Psoas muscle (tissue), 8 donors: ENCODE measurements around the gene BRME1. TPM values are rescaled to one million over a fixed set of nuclear protein-coding genes. Genes with fewer than 3 reads are reported as not detected.

ENCODE experiments used
- ATAC-seq, 4 donors: fragments of 200-7000 bp; cut with Tn5 transposase; one replicate each; pipeline ENCODE4 v1.9.1; 2020; ENCODE audit warnings: moderate library complexity in 3 of 4, mild to moderate bottlenecking in 2 of 4
- DNase-seq, 2 donors: peaks; one replicate each; pipeline ENCODE4 v3.0.0-alpha.2; 2020
- H3K27ac ChIP-seq: fragments of 200-600 bp; one replicate; pipeline ENCODE4 v1.8.0; 2022
- H3K27me3 ChIP-seq, 3 donors: fragments of 200-600 bp in 1 of 3; one replicate each; pipeline versions ENCODE4 v1.6.1 to v1.8.0; 2013 to 2022; ENCODE audit warnings: low read length in 2 of 3, mild to moderate bottlenecking in 2 of 3, moderate library complexity in 1 of 3; ENCODE audit not compliant: insufficient read depth in 3 of 3
- H3K36me3 ChIP-seq, 2 donors: fragments of 200-600 bp in 1 of 2; one replicate each; pipeline versions ENCODE4 v1.6.1 to v1.8.0; 2013 to 2022; ENCODE audit warnings: low read depth in 1 of 2, mild to moderate bottlenecking in 1 of 2, moderate library complexity in 1 of 2; ENCODE audit not compliant: insufficient read depth in 1 of 2
- H3K4me1 ChIP-seq: fragments of 200-600 bp; one replicate; pipeline ENCODE4 v1.8.0; 2022
- H3K4me3 ChIP-seq: fragments of 200-600 bp; one replicate; pipeline ENCODE4 v1.8.0; 2022; ENCODE audit warnings: mild to moderate bottlenecking
- H3K9me3 ChIP-seq: fragments of 200-600 bp; one replicate; pipeline ENCODE4 v1.8.0; 2022
- WGBS, 3 donors: extraction: QIAGEN DNeasy Blood & Tissue Kit; methylation state at CpG; one replicate each; pipeline versions ENCODE4 v1.1.6 to v1.1.7; 2013; 5-methylcytosine and 5-hydroxymethylcytosine counted together
- intact Hi-C, 2 donors: fragments of 100-400 bp; cut with DNase I; formaldehyde crosslinking; loops; one replicate each; pipeline versions ENCODE4 v1.11.0 to v1.14.2; 2022
- polyA plus RNA-seq, 3 donors: library from polyadenylated mRNA; stranded (reverse); fragments of 200-250 nt; gene quantifications; one replicate each; pipeline ENCODE4 v1.2.3, GENCODE V29; 2013
- total RNA-seq, 4 donors: library from RNA; stranded (reverse); fragmentation: NEBNext Ultra II Directional in 2 of 4; extraction: Animal tissue kit (Norgen Biotek cat#: 25700) in 2 of 4; gene quantifications; one replicate each; pipeline versions ENCODE4 v1.2.1 to v1.2.4, GENCODE V29; 2021 to 2023
- TF ChIP-seq, protein P1 (sequence below): fragments of 200-600 bp; IDR thresholded peaks from one replicate; pipeline ENCODE4 v1.8.0; 2022; ENCODE audit warnings: antibody characterized with exemption
- donor health status: healthy with polysubstance abuse.
- donor health status: DM: no; HTN: no; CAD: no; lungs with moderate emphysema.
- donor health status: Bipolar disorder and iron deficiency.
- donor health status: healthy.
- donor health status: DM: yes; HTN: yes; CAD: no.
- donor health status: DM: no; HTN: no; CAD: no.
- donor health status: DM: no; HTN: no; CAD: no.
- donor health status: DM: yes; HTN: yes; CAD: no.

Gene BRME1
- total and polyA plus RNA-seq, 7 donors: 0.27 to 2.5 (median 1.1) TPM

GRCh38 chr19:13865571-13866462 lies 40.1 kb downstream of the BRME1 start:
- DNase-seq (peak in 1 of 2 donors; percentile 57), ATAC-seq (no peak)
- Histone ChIP-seq H3K27ac (no peak overlapping the region), H3K27me3 (peaks cover 0 to 28% (median 2%) of the 10 kb centered on the region in 3 donors), H3K4me3 (peak overlapping the region; percentile 72), H3K9me3 (no peaks in the 10 kb centered on the region), H3K4me1 (peaks cover 11% of the 10 kb centered on the region), H3K36me3 (no peaks in the 10 kb centered on the region)
- intact Hi-C loops: no loop called here
- WGBS, 3 donors: 2% methylated on average over 49 to 82 of the region's 82 CpGs
- TF ChIP-seq, protein P1, sequence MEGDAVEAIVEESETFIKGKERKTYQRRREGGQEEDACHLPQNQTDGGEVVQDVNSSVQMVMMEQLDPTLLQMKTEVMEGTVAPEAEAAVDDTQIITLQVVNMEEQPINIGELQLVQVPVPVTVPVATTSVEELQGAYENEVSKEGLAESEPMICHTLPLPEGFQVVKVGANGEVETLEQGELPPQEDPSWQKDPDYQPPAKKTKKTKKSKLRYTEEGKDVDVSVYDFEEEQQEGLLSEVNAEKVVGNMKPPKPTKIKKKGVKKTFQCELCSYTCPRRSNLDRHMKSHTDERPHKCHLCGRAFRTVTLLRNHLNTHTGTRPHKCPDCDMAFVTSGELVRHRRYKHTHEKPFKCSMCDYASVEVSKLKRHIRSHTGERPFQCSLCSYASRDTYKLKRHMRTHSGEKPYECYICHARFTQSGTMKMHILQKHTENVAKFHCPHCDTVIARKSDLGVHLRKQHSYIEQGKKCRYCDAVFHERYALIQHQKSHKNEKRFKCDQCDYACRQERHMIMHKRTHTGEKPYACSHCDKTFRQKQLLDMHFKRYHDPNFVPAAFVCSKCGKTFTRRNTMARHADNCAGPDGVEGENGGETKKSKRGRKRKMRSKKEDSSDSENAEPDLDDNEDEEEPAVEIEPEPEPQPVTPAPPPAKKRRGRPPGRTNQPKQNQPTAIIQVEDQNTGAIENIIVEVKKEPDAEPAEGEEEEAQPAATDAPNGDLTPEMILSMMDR: no peak

GRCh38 chr19:13864667-13865570 lies 41.0 kb downstream of the BRME1 start:
- H3K27ac ChIP-seq: no peak overlapping the region
- H3K9me3 ChIP-seq: no peaks in the 10 kb centered on the region
- no peak for ATAC-seq
- H3K4me1 ChIP-seq: peaks cover 11% of the 10 kb centered on the region
- H3K27me3 ChIP-seq: peaks cover 0 to 28% (median 2%) of the 10 kb centered on the region in 3 donors
- no peaks in the 10 kb centered on the region for H3K36me3 ChIP-seq
- 4 to 11% (median 7%) methylated on average over 51 to 113 of the region's 113 CpGs for whole genome bisulfite sequencing, 3 donors
- TF ChIP-seq, protein P1: no peak
- DNase-seq: peak in 1 of 2 donors; percentile 42
- H3K4me3 ChIP-seq: peak overlapping the region; percentile 72
- intact Hi-C loops: loop anchor here in 1 of 2 donors (5.0 kb wide), 2 partner anchors 268 to 588 kb away; no protein-coding TSS in a partner anchor

DNA sequence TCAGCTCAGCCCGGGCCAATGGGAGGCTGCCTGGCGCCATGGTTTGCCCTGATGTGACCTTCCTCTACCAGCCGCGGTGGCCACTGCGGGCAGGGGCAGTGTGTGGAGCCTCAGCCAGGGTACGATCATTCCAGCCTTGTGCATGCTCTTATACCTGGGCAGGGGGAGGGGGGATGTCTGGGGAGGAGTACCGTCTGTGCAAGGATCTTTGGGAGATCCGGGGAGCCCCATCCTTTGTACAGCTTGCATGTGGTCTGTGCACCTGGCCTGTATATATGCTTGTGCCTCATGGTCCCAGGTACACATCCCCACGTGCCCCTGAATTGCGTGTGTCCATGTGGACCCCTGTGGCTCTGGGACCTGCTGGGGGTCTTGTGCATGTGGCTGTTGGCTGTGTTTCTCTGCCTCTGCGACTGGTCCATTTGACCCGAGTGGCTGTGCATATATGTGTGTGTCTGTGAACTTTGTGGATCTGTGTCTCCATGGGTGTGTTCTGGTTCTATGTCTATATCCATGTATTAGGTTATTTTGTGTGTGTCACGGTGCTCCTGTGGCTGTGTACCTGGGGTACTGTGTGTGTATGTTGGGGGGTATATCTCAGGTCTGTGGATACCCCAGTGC lies 41.8 kb downstream of the BRME1 start:
- TF ChIP-seq, protein P1: no peak
- 36 to 41% (median 39%) methylated on average over 12 to 13 of the region's 13 CpGs for WGBS, 3 donors
- H3K9me3 ChIP-seq: no peaks in the 10 kb centered on the region
- DNase-seq: peak in 1 of 2 donors; percentile 51
- no peak overlapping the region for H3K27ac ChIP-seq
- no peaks in the 10 kb centered on the region for H3K36me3 ChIP-seq
- H3K27me3 ChIP-seq: peaks cover 0 to 28% (median 2%) of the 10 kb centered on the region in 3 donors
- no peak for ATAC-seq
- H3K4me3 ChIP-seq: no peak overlapping the region
- intact Hi-C loops: loop anchor here in 1 of 2 donors (5.0 kb wide), 2 partner anchors 267 to 587 kb away; no protein-coding TSS in a partner anchor
- H3K4me1 ChIP-seq: peaks cover 11% of the 10 kb centered on the region

- H3K27me3 ChIP-seq: peaks cover 0 to 24% (median 0%) of the 10 kb centered on the region in 3 donors
- WGBS, 3 donors: 2% methylated on average over 24 to 27 of the region's 27 CpGs
- peaks cover 11% of the 10 kb centered on the region for H3K4me1 ChIP-seq
These were observed 44.0 kb downstream of the BRME1 start for GRCh38 chr19:13861714-13862531.

More at GRCh38 chr19:13861714-13862531, 44.0 kb downstream of the BRME1 start:
- intact Hi-C loops: loop anchor here (1.0 to 5.0 kb wide), 6 partner anchors 77 to 585 kb away; no protein-coding TSS in a partner anchor
- no peaks in the 10 kb centered on the region for H3K9me3 ChIP-seq
- DNase-seq: peak; percentile 92 to 95
- H3K27ac ChIP-seq: peak overlapping the region; percentile 78
- no peaks in the 10 kb centered on the region for H3K36me3 ChIP-seq
- TF ChIP-seq, protein P1: peak; percentile 99
- peak overlapping the region; percentile 63 for H3K4me3 ChIP-seq
- ATAC-seq: peak; percentile 91 to 97 (median 94)
